SK-N-SH (cell line): ENCODE measurements around the gene PHYKPL. TPM values are rescaled to one million over a fixed set of nuclear protein-coding genes. Genes with fewer than 3 reads are reported as not detected.

Experiments
- CTCF ChIA-PET: fragments of 300-600, 350-600 bp; formaldehyde crosslinking; extraction: SDS; loops from one replicate; lab custom pipeline; 2021; lab: Yijun Ruan, JAX
- POLR2A ChIA-PET: fragments of 350-600 bp; sonication (Branson Sonifier 250); formaldehyde crosslinking; extraction: SDS; loops from one replicate; lab custom pipeline; 2020; ENCODE audit warnings: antibody characterized with exemption, inconsistent platforms; lab: Yijun Ruan, JAX
- DNase-seq: peaks from one replicate; pipeline ENCODE4 v3.0.0; 2012
- H2AFZ ChIP-seq: fragments of 200-600 bp; sonication (generic); 2 replicates; pipeline ENCODE4 v1.8.1; 2016; ENCODE audit warnings: antibody characterized with exemption, mild to moderate bottlenecking, low read depth
- H3F3A ChIP-seq: fragments of 200-600 bp; sonication (generic); replicated peaks from 2 replicates; pipeline ENCODE3; 2016; ENCODE audit warnings: antibody characterized with exemption, mild to moderate bottlenecking; ENCODE audit not compliant: insufficient read depth
- H3K27ac ChIP-seq, 2 experiments: fragments of 200-500 bp in 1 of 2; fragments of 200-600 bp in 1 of 2; sonication (Bioruptor generic) in 1 of 2; sonication (generic), shearing (Covaris generic) in 1 of 2; 2 replicates each; pipeline versions ENCODE4 v1.5.1 to v1.6.1; 2014 to 2016; ENCODE audit warnings: low read depth in 2 of 2, inconsistent platforms in 1 of 2, low read length in 1 of 2, mild to moderate bottlenecking in 1 of 2, mixed read lengths in 1 of 2
- H3K27me3 ChIP-seq: fragments of 200-600 bp; sonication (generic), shearing (Covaris generic); 2 replicates; pipeline ENCODE4 v1.6.1; 2016; ENCODE audit warnings: mixed run types; ENCODE audit not compliant: insufficient read depth
- H3K36me3 ChIP-seq, 2 experiments: fragments of 200-500 bp in 1 of 2; fragments of 200-600 bp in 1 of 2; sonication (Bioruptor generic) in 1 of 2; sonication (generic) in 1 of 2; replicated peaks in 1 of 2; 2 replicates each; pipeline versions ENCODE3 to v1.5.1; 2014 to 2016; ENCODE audit warnings: low read length in 1 of 2, mild to moderate bottlenecking in 1 of 2; ENCODE audit not compliant: insufficient read depth in 2 of 2, control insufficient read depth in 1 of 2
- H3K4me1 ChIP-seq, 2 experiments: fragments of 200-500 bp in 1 of 2; fragments of 200-600 bp in 1 of 2; sonication (Bioruptor generic) in 1 of 2; sonication (generic), shearing (Covaris generic) in 1 of 2; 2 replicates each; pipeline versions ENCODE4 v1.5.1 to v1.6.1; 2014 to 2016; ENCODE audit warnings: low read depth in 1 of 2, low read length in 1 of 2, mixed run types in 1 of 2; ENCODE audit not compliant: insufficient read depth in 2 of 2, control insufficient read depth in 1 of 2
- H3K4me2 ChIP-seq: fragments of 200-600 bp; sonication (generic), shearing (Covaris generic); 2 replicates; pipeline ENCODE4 v1.6.1; 2017; ENCODE audit warnings: mixed run types
- H3K4me3 ChIP-seq, 2 experiments: fragments of 200-500 bp in 1 of 2; fragments of 200-600 bp in 1 of 2; sonication (Bioruptor generic) in 1 of 2; sonication (generic), shearing (Covaris generic) in 1 of 2; 2 replicates each; pipeline versions ENCODE4 v1.5.1 to v1.8.1; 2014 to 2016; ENCODE audit warnings: low read depth in 2 of 2, inconsistent platforms in 1 of 2, low read length in 1 of 2, mild to moderate bottlenecking in 1 of 2, mixed read lengths in 1 of 2, moderate library complexity in 1 of 2
- H3K79me2 ChIP-seq: fragments of 200-600 bp; sonication (generic); 2 replicates; pipeline ENCODE4 v1.8.1; 2017; ENCODE audit warnings: mild to moderate bottlenecking; ENCODE audit not compliant: insufficient read depth
- H3K9ac ChIP-seq: fragments of 200-600 bp; sonication (generic); 2 replicates; pipeline ENCODE4 v1.6.1; 2017; ENCODE audit warnings: mixed run types
- H3K9me2 ChIP-seq: fragments of 200-600 bp; sonication (generic); 2 replicates; pipeline ENCODE4 v1.6.1; 2017; ENCODE audit warnings: mixed run types
- H3K9me3 ChIP-seq: fragments of 200-600 bp; sonication (generic); 2 replicates; pipeline ENCODE4 v1.6.1; 2017; ENCODE audit warnings: mixed run types, mild to moderate bottlenecking, moderate library complexity
- H4K20me1 ChIP-seq: fragments of 200-600 bp; sonication (generic); 2 replicates; pipeline ENCODE4 v1.6.1; 2017; ENCODE audit warnings: mild to moderate bottlenecking, mixed run types; ENCODE audit not compliant: insufficient read depth
- CHD2 ChIP-seq: fragments of 150-350 bp; IDR thresholded peaks from 2 replicates; pipeline ENCODE4 v1.6.1; 2018; ENCODE audit warnings: low read length; ENCODE audit not compliant: partially characterized antibody
- CTCF ChIP-seq: fragments of 200-600 bp; sonication (generic); IDR thresholded peaks from 2 replicates; pipeline ENCODE4 v1.6.1; 2017; ENCODE audit warnings: antibody characterized with exemption, mild to moderate bottlenecking, moderate library complexity
- EZH2phosphoT487 ChIP-seq: fragments of 200-600 bp; sonication (generic); IDR thresholded peaks from 2 replicates; pipeline ENCODE4 v1.6.1; 2017; ENCODE audit warnings: low read depth, mixed run types, mild to moderate bottlenecking, antibody characterized with exemption, moderate library complexity, borderline replicate concordance
- FOSL2 ChIP-seq: IDR thresholded peaks from 2 replicates; pipeline ENCODE4 v1.4.0; 2012; ENCODE audit warnings: low read depth, mild to moderate bottlenecking, moderate library complexity, borderline replicate concordance
- GABPA ChIP-seq: IDR thresholded peaks from 2 replicates; pipeline ENCODE4 v1.4.0; 2012; ENCODE audit warnings: low read depth, mild to moderate bottlenecking
- JUND ChIP-seq: IDR thresholded peaks from 2 replicates; pipeline ENCODE4 v1.4.0; 2012
- MAX ChIP-seq: IDR thresholded peaks from 2 replicates; pipeline ENCODE4 v1.4.0; 2012; ENCODE audit warnings: low read depth
- NFIC ChIP-seq: IDR thresholded peaks from 2 replicates; pipeline ENCODE4 v1.4.0; 2012; ENCODE audit warnings: borderline replicate concordance
- POLR2AphosphoS5 ChIP-seq: IDR thresholded peaks from 2 replicates; pipeline ENCODE4 v1.6.1; 2012; ENCODE audit warnings: low read depth, low read length
- RAD21 ChIP-seq: IDR thresholded peaks from 2 replicates; pipeline ENCODE4 v1.6.1; 2012; ENCODE audit warnings: mild to moderate bottlenecking, low read length
- RXRA ChIP-seq: IDR thresholded peaks from 2 replicates; pipeline ENCODE4 v1.4.0; 2012; ENCODE audit warnings: low read depth, mild to moderate bottlenecking, borderline replicate concordance
- TAF1 ChIP-seq: IDR thresholded peaks from 2 replicates; pipeline ENCODE4 v1.6.1; 2012; ENCODE audit warnings: low read depth, mild to moderate bottlenecking, low read length, moderate library complexity, borderline replicate concordance
- TCF12 ChIP-seq: IDR thresholded peaks from 2 replicates; pipeline ENCODE4 v1.4.0; 2012
- TEAD4 ChIP-seq: IDR thresholded peaks from 2 replicates; pipeline ENCODE4 v1.4.0; 2012; ENCODE audit warnings: mild to moderate bottlenecking, borderline replicate concordance; ENCODE audit not compliant: insufficient read depth
- WGBS: methylation state at CpG from one replicate; pipeline ENCODE4 v1.1.6; 2017; ENCODE audit warnings: low lambda C conversion rate; 5-methylcytosine and 5-hydroxymethylcytosine counted together
- polyA plus RNA-seq, 3 experiments: library from polyadenylated mRNA; depleted of rRNA; stranded (reverse); fragments of >200 nt; gene quantifications; 2 replicates each; pipeline ENCODE4 v1.2.3, GENCODE V29; 2012
- TF ChIP-seq, protein P1 (sequence below): fragments of 150-350 bp; IDR thresholded peaks from 2 replicates; pipeline ENCODE4 v1.6.1; 2016; ENCODE audit warnings: mild to moderate bottlenecking, low read depth, low read length
- TF ChIP-seq, protein P2 (sequence below): IDR thresholded peaks from 2 replicates; pipeline ENCODE4; 2012

Gene PHYKPL
- polyA plus RNA-seq, 1 of the 3 experiments (the other 2 are of a cell fraction): 46.8 TPM

- Histone ChIP-seq H3K27me3 (no peaks in the 10 kb centered on the region), H3K36me3 (peaks cover 5 to 31% of the 10 kb centered on the region in 2 experiments), H3K9me3 (no peaks in the 10 kb centered on the region)
- CTCF ChIA-PET: interaction anchor here (1.3 to 3.6 kb wide), 2 partner anchors 10 to 365 kb away, joined by 3 to 17 read pairs; partner anchors contain the start of gene COL23A1
- TF ChIP-seq POLR2AphosphoS5 (no peak), NFIC (no peak), RXRA (no peak), FOSL2 (no peak)
- TF ChIP-seq, protein P1, sequence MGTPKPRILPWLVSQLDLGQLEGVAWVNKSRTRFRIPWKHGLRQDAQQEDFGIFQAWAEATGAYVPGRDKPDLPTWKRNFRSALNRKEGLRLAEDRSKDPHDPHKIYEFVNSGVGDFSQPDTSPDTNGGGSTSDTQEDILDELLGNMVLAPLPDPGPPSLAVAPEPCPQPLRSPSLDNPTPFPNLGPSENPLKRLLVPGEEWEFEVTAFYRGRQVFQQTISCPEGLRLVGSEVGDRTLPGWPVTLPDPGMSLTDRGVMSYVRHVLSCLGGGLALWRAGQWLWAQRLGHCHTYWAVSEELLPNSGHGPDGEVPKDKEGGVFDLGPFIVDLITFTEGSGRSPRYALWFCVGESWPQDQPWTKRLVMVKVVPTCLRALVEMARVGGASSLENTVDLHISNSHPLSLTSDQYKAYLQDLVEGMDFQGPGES: no peak
- TF ChIP-seq, all 33 proteins: peak for 0
- Histone ChIP-seq H3K4me1 (peaks cover 0 to 4% of the 10 kb centered on the region in 2 experiments; a peak in 1 of 4 replicates), H3K79me2 (peaks cover 9% of the 10 kb centered on the region; the same call in 1 of the 2 replicates), H2AFZ (no peak overlapping the region), H4K20me1 (no peaks in the 10 kb centered on the region), H3K4me2 (no peak overlapping the region), H3K4me3 (no peak overlapping the region), H3K9me2 (no peaks in the 10 kb centered on the region), H3K9ac (no peak overlapping the region), H3K27ac (no peak overlapping the region), H3F3A (peaks cover 6% of the 10 kb centered on the region)
- POLR2A ChIA-PET: interaction anchor here (0.7 to 0.8 kb wide), 2 partner anchors 11 to 13 kb away, joined by 4 read pairs; no protein-coding TSS in a partner anchor
- no peak for DNase-seq
- 96% methylated on average over 6 of the region's 6 CpGs for WGBS
Measured at GRCh38 chr5:178225174-178225573, 7.4 kb downstream of the PHYKPL start.

DNA sequence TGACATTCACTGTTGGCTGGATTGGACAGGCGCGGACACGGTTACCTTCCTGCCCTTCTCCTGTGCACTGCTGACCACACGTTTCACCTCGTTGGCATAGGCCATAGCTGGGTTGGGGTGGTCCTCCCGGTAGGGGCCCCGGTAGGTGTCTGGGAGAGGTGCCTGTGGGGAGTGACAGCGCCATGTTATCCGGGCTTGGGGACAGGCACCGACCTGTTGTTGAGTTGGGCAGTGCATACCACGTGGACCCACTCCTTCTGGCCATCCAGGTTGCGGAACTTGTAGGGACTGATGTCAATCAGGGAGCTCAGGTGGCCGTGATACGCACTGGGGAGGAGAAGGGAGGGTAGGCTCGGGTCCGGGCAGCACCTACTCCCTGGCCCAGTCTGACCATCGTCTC, 8.2 kb downstream of the PHYKPL start:
- Histone ChIP-seq H3K79me2 (peaks cover 3% of the 10 kb centered on the region; the same call in 1 of the 2 replicates), H3K9me3 (no peaks in the 10 kb centered on the region), H3K27ac (no peak overlapping the region), H3K9me2 (no peaks in the 10 kb centered on the region), H3K27me3 (no peaks in the 10 kb centered on the region), H2AFZ (no peak overlapping the region), H3K4me2 (no peak overlapping the region), H3F3A (peaks cover 6% of the 10 kb centered on the region)
- POLR2A ChIA-PET: interaction anchor here (0.8 kb wide), 1 partner anchor 12 kb away, joined by 4 read pairs; no protein-coding TSS in a partner anchor
- TF ChIP-seq TEAD4: no peak
- TF ChIP-seq RAD21: no peak
- TF ChIP-seq, protein P1: no peak
- TF ChIP-seq CHD2: no peak
- no peak for TF ChIP-seq RXRA
- no peak for TF ChIP-seq JUND
- no peak for TF ChIP-seq FOSL2
- TF ChIP-seq GABPA: no peak
- TF ChIP-seq EZH2phosphoT487: no peak
- no peak for TF ChIP-seq MAX
- no peak for TF ChIP-seq CTCF
- TF ChIP-seq TAF1: no peak
- TF ChIP-seq, protein P2, sequence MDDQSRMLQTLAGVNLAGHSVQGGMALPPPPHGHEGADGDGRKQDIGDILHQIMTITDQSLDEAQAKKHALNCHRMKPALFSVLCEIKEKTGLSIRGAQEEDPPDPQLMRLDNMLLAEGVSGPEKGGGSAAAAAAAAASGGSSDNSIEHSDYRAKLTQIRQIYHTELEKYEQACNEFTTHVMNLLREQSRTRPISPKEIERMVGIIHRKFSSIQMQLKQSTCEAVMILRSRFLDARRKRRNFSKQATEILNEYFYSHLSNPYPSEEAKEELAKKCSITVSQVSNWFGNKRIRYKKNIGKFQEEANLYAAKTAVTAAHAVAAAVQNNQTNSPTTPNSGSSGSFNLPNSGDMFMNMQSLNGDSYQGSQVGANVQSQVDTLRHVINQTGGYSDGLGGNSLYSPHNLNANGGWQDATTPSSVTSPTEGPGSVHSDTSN: no peak
- TF ChIP-seq TCF12: no peak
- TF ChIP-seq, all 33 proteins: peak for 0
- Histone ChIP-seq H3K4me1 (no peaks in the 10 kb centered on the region; a peak in 1 of 4 replicates), H4K20me1 (no peaks in the 10 kb centered on the region), H3K36me3 (peaks cover 0 to 25% of the 10 kb centered on the region in 2 experiments), H3K9ac (no peak overlapping the region), H3K4me3 (no peak overlapping the region)
- 92% methylated on average over 8 of the region's 17 CpGs for WGBS
- CTCF ChIA-PET: interaction anchor here (1.3 to 3.6 kb wide), 2 partner anchors 11 to 366 kb away, joined by 3 to 17 read pairs; partner anchors contain the start of gene COL23A1
- DNase-seq: no peak
